ENCODE measurements around the gene APIP. TPM values are rescaled to one million over a fixed set of nuclear protein-coding genes. Genes with fewer than 3 reads are reported as not detected.
A peak's percentile ranks its signal among the peaks of the same experiment; 100 is the strongest.

Gene APIP
- total RNA-seq, 1 experiment from 2014 or later: 24.3 TPM

GRCh38 chr11:34936945-34937629 is 20.9 kb upstream of the APIP start (continued):
- TF ChIP-seq STAT6 (CRISPR knock-in tag; conservative IDR thresholded peaks at IDR 0.05; ENCODE audit: low read depth) (no peak), FOXK1 (CRISPR knock-in tag; IDR thresholded peaks at IDR 0.05) (no peak), AFF4 (CRISPR knock-in tag; IDR thresholded peaks at IDR 0.05; ENCODE audit: borderline replicate concordance) (no peak), ZBTB43 (CRISPR knock-in tag; IDR thresholded peaks at IDR 0.05) (no peak)

GRCh38 chr11:34929794-34930763 is 13.9 kb upstream of the APIP start:
- peak overlapping the region; percentile 42; the same call in 1 of the 2 replicates for H3K27ac Mint-ChIP-seq
- no peaks in the 10 kb centered on the region for H3K27me3 Mint-ChIP-seq (ENCODE audit: low read depth)
- ChIA-PET CTCF (interaction anchor here (1.3 to 2.8 kb wide), 2 partner anchors 376 to 462 kb away, joined by 3 to 9 read pairs; no protein-coding TSS in a partner anchor), POLR2A (no interaction called here)
- H3K4me3 Mint-ChIP-seq: no peak overlapping the region
- ATAC-seq (no peak), DNase-seq (ENCODE audit: low spot score) (no peak)
- TF ChIP-seq GABPB1 (CRISPR knock-in tag; IDR thresholded peaks at IDR 0.05) (peak; percentile 75; the same call in 1 of the 2 replicates), MYBL2 (CRISPR knock-in tag; IDR thresholded peaks at IDR 0.05) (no peak)
- H3K36me3 Mint-ChIP-seq: peaks cover 4% of the 10 kb centered on the region; the same call in 1 of the 2 replicates
- H3K9me3 Mint-ChIP-seq: no peaks in the 10 kb centered on the region
- peaks cover 26% of the 10 kb centered on the region for H3K4me1 Mint-ChIP-seq

GRCh38 chr11:34928960-34929680 is 12.9 kb upstream of the APIP start:
- H3K27ac Mint-ChIP-seq: 0 out of 2 replicates have a peak overlapping the region, but pooled peaks have one; percentile 19
- H3K4me1 Mint-ChIP-seq: peaks cover 26% of the 10 kb centered on the region
- no peak for DNase-seq (ENCODE audit: low spot score)
- ChIA-PET POLR2A (interaction anchor here (0.7 to 0.9 kb wide), 2 partner anchors 377 to 527 kb away, joined by 3 to 5 read pairs; no protein-coding TSS in a partner anchor), CTCF (interaction anchor here (0.9 to 2.8 kb wide), 5 partner anchors 26 to 463 kb away, joined by 3 to 9 read pairs (median 3); partner anchors contain the start of gene ELF5)
- no peaks in the 10 kb centered on the region for H3K9me3 Mint-ChIP-seq
- ATAC-seq: no peak
- no peak overlapping the region for H3K4me3 Mint-ChIP-seq
- TF ChIP-seq HMGA2 (CRISPR knock-in tag; IDR thresholded peaks at IDR 0.05) (no peak), E2F1 (CRISPR knock-in tag; IDR thresholded peaks at IDR 0.05) (no peak)
- H3K36me3 Mint-ChIP-seq: peaks cover 4% of the 10 kb centered on the region; the same call in 1 of the 2 replicates
- H3K27me3 Mint-ChIP-seq (ENCODE audit: low read depth): no peaks in the 10 kb centered on the region
